GM23338 (cell line): ENCODE results near the gene PBX3. TPM values are rescaled to one million over a fixed set of nuclear protein-coding genes. Genes with fewer than 3 reads are reported as not detected.
A peak's percentile ranks its signal among the peaks of the same experiment; 100 is the strongest.

Experiments
- ATAC-seq: fragments of 200-7000 bp; cut with Tn5 transposase; 3 replicates; pipeline ENCODE4 v1.9.1; 2020
- DNase-seq: peaks from one replicate; pipeline ENCODE4 v3.0.0-alpha.2; 2015; ENCODE audit warnings: low spot score
- H2AFZ ChIP-seq: fragments of 200-600 bp; sonication (generic); 2 replicates; pipeline ENCODE4 v1.8.0; 2016; ENCODE audit warnings: antibody characterized with exemption, mild to moderate bottlenecking, moderate library complexity
- H3F3A ChIP-seq: fragments of 200-600 bp; sonication (generic); replicated peaks from 2 replicates; pipeline ENCODE4 v1.8.0; 2017; ENCODE audit warnings: antibody characterized with exemption, mixed run types, low read depth
- H3K27ac ChIP-seq: fragments of 200-600 bp; sonication (generic); 2 replicates; pipeline ENCODE4 v1.6.1; 2016; ENCODE audit warnings: low read depth
- H3K27me3 ChIP-seq: fragments of 200-600 bp; sonication (generic); 2 replicates; pipeline ENCODE4 v1.8.0; 2016; ENCODE audit warnings: mild to moderate bottlenecking, mixed run types, moderate library complexity; ENCODE audit not compliant: insufficient read depth
- H3K36me3 ChIP-seq: fragments of 200-600 bp; sonication (generic); 2 replicates; pipeline ENCODE4 v1.8.0; 2016; ENCODE audit warnings: mild to moderate bottlenecking; ENCODE audit not compliant: insufficient read depth
- H3K4me1 ChIP-seq: fragments of 200-600 bp; sonication (generic); 2 replicates; pipeline ENCODE4 v1.8.0; 2016; ENCODE audit warnings: mild to moderate bottlenecking, moderate library complexity; ENCODE audit not compliant: insufficient read depth
- H3K4me2 ChIP-seq: fragments of 200-600 bp; sonication (generic); 2 replicates; pipeline ENCODE4 v1.7.1; 2017; ENCODE audit warnings: mixed run types
- H3K4me3 ChIP-seq: fragments of 200-600 bp; sonication (generic); 2 replicates; pipeline ENCODE4 v1.6.1; 2016; ENCODE audit warnings: mixed run types
- H3K79me2 ChIP-seq: fragments of 200-600 bp; sonication (generic); replicated peaks from 2 replicates; pipeline ENCODE4 v1.8.0; 2017; ENCODE audit warnings: mild to moderate bottlenecking; ENCODE audit not compliant: insufficient read depth
- H3K9me2 ChIP-seq: fragments of 200-600 bp; sonication (generic); 2 replicates; pipeline ENCODE4 v1.8.0; 2017; ENCODE audit not compliant: insufficient read depth
- H4K20me1 ChIP-seq: fragments of 200-600 bp; sonication (generic); replicated peaks from 2 replicates; pipeline ENCODE4 v1.8.0; 2017; ENCODE audit warnings: mild to moderate bottlenecking; ENCODE audit not compliant: insufficient read depth
- H3K27ac Mint-ChIP-seq: 2 replicates; pipeline ENCODE4 v1.8.0; 2020; ENCODE audit warnings: inconsistent platforms, mild to moderate bottlenecking, moderate library complexity, mixed read lengths
- H3K27me3 Mint-ChIP-seq: 3 replicates; pipeline ENCODE4 v1.8.0; 2022; ENCODE audit warnings: low read depth, mild to moderate bottlenecking, moderate library complexity, mixed read lengths, inconsistent platforms; ENCODE audit not compliant: insufficient read depth, poor library complexity
- H3K36me3 Mint-ChIP-seq: 3 replicates; pipeline ENCODE4 v1.8.0; 2021; ENCODE audit warnings: low read depth, mild to moderate bottlenecking, inconsistent platforms, moderate library complexity, mixed read lengths
- H3K4me1 Mint-ChIP-seq: 3 replicates; pipeline ENCODE4 v1.8.0; 2020; ENCODE audit warnings: mild to moderate bottlenecking, inconsistent platforms, mixed read lengths
- H3K4me3 Mint-ChIP-seq: 3 replicates; pipeline ENCODE4 v1.8.0; 2021; ENCODE audit warnings: moderate library complexity, mild to moderate bottlenecking, inconsistent platforms, mixed read lengths
- H3K9me3 Mint-ChIP-seq: 3 replicates; pipeline ENCODE4 v1.8.0; 2020; ENCODE audit warnings: moderate library complexity, mild to moderate bottlenecking, inconsistent platforms, mixed read lengths
- CREB1 ChIP-seq: fragments of 250-450 bp; sonication (Bioruptor Pico); IDR thresholded peaks from 2 replicates; pipeline ENCODE4 v1.5.0; 2020; ENCODE audit warnings: low read depth, mild to moderate bottlenecking, moderate library complexity
- EZH2 ChIP-seq: fragments of 200-600 bp; sonication (generic); IDR thresholded peaks from one replicate; pipeline ENCODE4 v1.8.0; 2017; ENCODE audit warnings: antibody characterized with exemption, mild to moderate bottlenecking, low read depth; ENCODE audit not compliant: unreplicated experiment
- EZH2phosphoT487 ChIP-seq: fragments of 200-600 bp; sonication (generic); IDR thresholded peaks from one replicate; pipeline ENCODE4 v1.8.1; 2018; ENCODE audit warnings: antibody characterized with exemption; ENCODE audit not compliant: unreplicated experiment
- JUNB ChIP-seq: IDR thresholded peaks from one replicate; pipeline ENCODE4 v1.6.1; 2016; ENCODE audit warnings: antibody characterized with exemption; ENCODE audit not compliant: unreplicated experiment
- NANOG ChIP-seq: IDR thresholded peaks from 2 replicates; pipeline ENCODE4 v1.6.1; 2016; ENCODE audit warnings: antibody characterized with exemption, borderline replicate concordance
- POLR2AphosphoS5 ChIP-seq: IDR thresholded peaks from 2 replicates; pipeline ENCODE4 v1.6.1; 2016; ENCODE audit warnings: antibody characterized with exemption, low read depth
- ZNF114 ChIP-seq: fragments of 250-450 bp; sonication (Bioruptor Pico); IDR thresholded peaks from 2 replicates; pipeline ENCODE4 v1.5.0; 2020; ENCODE audit warnings: mild to moderate bottlenecking, moderate library complexity
- polyA plus RNA-seq: library from polyadenylated mRNA; unstranded; fragments of >200 nt; fragmentation: Nextera tagmentation; extraction: Ambion mirVana; gene quantifications from 2 replicates; pipeline ENCODE4 v1.2.1, GENCODE V29; 2016
- total RNA-seq: library from RNA; depleted of rRNA; stranded (reverse); fragments of >200 nt; shearing (Covaris generic); gene quantifications from 2 replicates; pipeline ENCODE4 v1.2.3, GENCODE V29; 2014
- TF ChIP-seq, protein P1 (sequence below), 2 experiments: fragments of 200-600 bp in 1 of 2; sonication (generic) in 1 of 2; conservative IDR thresholded peaks; 2 replicates each; pipeline versions ENCODE4 v1.5.1 to v1.6.1; 2016 to 2017; ENCODE audit warnings: antibody characterized with exemption in 2 of 2, low read depth in 2 of 2, mild to moderate bottlenecking in 2 of 2, moderate library complexity in 1 of 2
- TF ChIP-seq, protein P2 (sequence below): IDR thresholded peaks from one replicate; pipeline ENCODE4 v1.6.1; 2018; ENCODE audit warnings: antibody characterized with exemption; ENCODE audit not compliant: unreplicated experiment

Gene PBX3
- total and polyA plus RNA-seq, 2 experiments from 2014 or later, result 28.9 to 50.5 TPM

DNA sequence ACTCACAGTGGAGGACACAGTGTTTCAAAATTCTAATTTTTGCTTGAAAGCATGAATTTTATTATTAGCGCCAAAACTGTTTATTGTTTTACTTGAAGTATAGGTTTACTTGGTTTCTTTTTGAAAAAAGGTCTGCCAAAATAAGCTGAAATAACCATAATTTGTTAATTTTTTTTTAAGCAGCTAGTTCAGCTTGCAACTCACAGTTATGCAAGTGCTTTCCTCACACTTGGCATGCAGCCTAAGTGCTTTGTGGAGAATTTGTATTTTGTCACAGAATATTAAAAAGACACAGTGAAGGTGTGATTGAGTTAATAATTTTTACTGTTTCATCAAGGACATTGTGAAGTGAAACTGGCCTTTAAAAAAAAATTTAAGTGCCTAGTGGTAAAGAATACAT, 21.6 kb downstream of the PBX3 start (continued):
- TF ChIP-seq, protein P1, sequence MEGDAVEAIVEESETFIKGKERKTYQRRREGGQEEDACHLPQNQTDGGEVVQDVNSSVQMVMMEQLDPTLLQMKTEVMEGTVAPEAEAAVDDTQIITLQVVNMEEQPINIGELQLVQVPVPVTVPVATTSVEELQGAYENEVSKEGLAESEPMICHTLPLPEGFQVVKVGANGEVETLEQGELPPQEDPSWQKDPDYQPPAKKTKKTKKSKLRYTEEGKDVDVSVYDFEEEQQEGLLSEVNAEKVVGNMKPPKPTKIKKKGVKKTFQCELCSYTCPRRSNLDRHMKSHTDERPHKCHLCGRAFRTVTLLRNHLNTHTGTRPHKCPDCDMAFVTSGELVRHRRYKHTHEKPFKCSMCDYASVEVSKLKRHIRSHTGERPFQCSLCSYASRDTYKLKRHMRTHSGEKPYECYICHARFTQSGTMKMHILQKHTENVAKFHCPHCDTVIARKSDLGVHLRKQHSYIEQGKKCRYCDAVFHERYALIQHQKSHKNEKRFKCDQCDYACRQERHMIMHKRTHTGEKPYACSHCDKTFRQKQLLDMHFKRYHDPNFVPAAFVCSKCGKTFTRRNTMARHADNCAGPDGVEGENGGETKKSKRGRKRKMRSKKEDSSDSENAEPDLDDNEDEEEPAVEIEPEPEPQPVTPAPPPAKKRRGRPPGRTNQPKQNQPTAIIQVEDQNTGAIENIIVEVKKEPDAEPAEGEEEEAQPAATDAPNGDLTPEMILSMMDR (conservative IDR thresholded peaks at IDR 0.05; ENCODE audit: low read depth in 2 of 2), result no peak
- no peak for TF ChIP-seq NANOG
- no peak for TF ChIP-seq POLR2AphosphoS5

DNA sequence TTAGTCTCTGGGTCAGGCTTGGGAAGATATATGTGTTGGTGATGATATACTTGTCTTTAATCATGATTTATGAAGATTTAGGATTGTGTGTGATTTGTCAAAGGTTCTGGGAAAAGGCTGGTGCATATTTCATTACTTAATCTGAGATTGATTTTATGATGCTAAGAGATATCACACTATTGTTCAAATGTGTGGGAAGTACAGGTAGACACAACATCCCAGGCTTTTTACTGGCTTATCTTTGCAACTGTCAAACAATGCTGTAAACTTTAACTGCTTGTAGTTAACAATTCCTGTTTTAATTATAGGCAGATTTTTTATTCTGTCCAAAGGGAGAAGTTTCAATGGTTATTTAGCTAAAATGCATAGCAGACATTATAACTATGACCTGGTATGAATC, 23.9 kb downstream of the PBX3 start:
- Mint-ChIP-seq H3K27ac (peak overlapping the region; percentile 56), H3K27me3 (peaks cover 3% of the 10 kb centered on the region), H3K4me3 (no peak overlapping the region), H3K9me3 (no peaks in the 10 kb centered on the region; the same call in 2 of the 3 replicates), H3K36me3 (no peaks in the 10 kb centered on the region), H3K4me1 (peaks cover 43% of the 10 kb centered on the region)
- Histone ChIP-seq H3K9me2 (no peaks in the 10 kb centered on the region), H3K4me1 (peaks cover 30% of the 10 kb centered on the region), H3K79me2 (peaks cover 98% of the 10 kb centered on the region), H3K27me3 (no peaks in the 10 kb centered on the region), H3K27ac (no peak overlapping the region), H3K4me2 (no peak overlapping the region), H4K20me1 (no peaks in the 10 kb centered on the region), H3F3A (no peaks in the 10 kb centered on the region), H3K4me3 (no peak overlapping the region), H2AFZ (no peak overlapping the region), H3K36me3 (no peaks in the 10 kb centered on the region)
- no peak for DNase-seq
- ATAC-seq, result no peak
- TF ChIP-seq POLR2AphosphoS5 (no peak), JUNB (no peak), NANOG (no peak), EZH2phosphoT487 (no peak), CREB1 (CRISPR knock-in tag) (no peak), EZH2 (no peak)
- TF ChIP-seq, protein P2, sequence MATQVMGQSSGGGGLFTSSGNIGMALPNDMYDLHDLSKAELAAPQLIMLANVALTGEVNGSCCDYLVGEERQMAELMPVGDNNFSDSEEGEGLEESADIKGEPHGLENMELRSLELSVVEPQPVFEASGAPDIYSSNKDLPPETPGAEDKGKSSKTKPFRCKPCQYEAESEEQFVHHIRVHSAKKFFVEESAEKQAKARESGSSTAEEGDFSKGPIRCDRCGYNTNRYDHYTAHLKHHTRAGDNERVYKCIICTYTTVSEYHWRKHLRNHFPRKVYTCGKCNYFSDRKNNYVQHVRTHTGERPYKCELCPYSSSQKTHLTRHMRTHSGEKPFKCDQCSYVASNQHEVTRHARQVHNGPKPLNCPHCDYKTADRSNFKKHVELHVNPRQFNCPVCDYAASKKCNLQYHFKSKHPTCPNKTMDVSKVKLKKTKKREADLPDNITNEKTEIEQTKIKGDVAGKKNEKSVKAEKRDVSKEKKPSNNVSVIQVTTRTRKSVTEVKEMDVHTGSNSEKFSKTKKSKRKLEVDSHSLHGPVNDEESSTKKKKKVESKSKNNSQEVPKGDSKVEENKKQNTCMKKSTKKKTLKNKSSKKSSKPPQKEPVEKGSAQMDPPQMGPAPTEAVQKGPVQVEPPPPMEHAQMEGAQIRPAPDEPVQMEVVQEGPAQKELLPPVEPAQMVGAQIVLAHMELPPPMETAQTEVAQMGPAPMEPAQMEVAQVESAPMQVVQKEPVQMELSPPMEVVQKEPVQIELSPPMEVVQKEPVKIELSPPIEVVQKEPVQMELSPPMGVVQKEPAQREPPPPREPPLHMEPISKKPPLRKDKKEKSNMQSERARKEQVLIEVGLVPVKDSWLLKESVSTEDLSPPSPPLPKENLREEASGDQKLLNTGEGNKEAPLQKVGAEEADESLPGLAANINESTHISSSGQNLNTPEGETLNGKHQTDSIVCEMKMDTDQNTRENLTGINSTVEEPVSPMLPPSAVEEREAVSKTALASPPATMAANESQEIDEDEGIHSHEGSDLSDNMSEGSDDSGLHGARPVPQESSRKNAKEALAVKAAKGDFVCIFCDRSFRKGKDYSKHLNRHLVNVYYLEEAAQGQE, result no peak

DNA sequence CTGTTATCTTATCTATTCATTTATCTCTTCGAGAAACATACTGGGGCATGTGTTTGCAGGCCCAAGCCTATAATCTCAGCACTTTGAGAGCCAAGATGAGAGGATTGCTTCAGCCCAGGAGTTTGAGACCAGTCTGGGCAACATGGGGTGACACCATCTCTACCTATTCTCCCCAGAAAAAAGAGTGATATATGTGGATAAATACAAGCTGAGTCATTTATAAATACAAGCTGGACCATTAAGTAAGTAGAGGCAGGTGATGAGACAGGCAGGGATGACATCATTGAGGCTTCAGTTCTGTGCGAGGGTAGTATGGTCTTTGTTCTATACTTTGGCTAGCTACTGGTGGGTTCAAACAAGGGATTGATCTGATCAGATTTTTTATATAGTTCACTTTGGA, 25.6 kb downstream of the PBX3 start:
- Histone ChIP-seq H3K79me2 (peaks cover 98% of the 10 kb centered on the region), H3K9me2 (no peaks in the 10 kb centered on the region), H3K27ac (no peak overlapping the region), H2AFZ (no peak overlapping the region), H3K4me3 (no peak overlapping the region), H3K36me3 (no peaks in the 10 kb centered on the region), H3F3A (no peaks in the 10 kb centered on the region), H3K4me1 (peaks cover 35% of the 10 kb centered on the region), H3K27me3 (no peaks in the 10 kb centered on the region), H4K20me1 (peaks cover 6% of the 10 kb centered on the region; the same call in 1 of the 2 replicates), H3K4me2 (no peak overlapping the region)
- Mint-ChIP-seq H3K27ac (0 out of 2 replicates have a peak overlapping the region, but pooled peaks have one; percentile 26), H3K4me1 (peaks cover 37% of the 10 kb centered on the region), H3K36me3 (0 out of 3 replicates have a peak, but pooled peaks cover 2% of the 10 kb centered on the region), H3K4me3 (no peak overlapping the region), H3K27me3 (peaks cover 3% of the 10 kb centered on the region), H3K9me3 (no peaks in the 10 kb centered on the region; the same call in 2 of the 3 replicates)
- no peak for ATAC-seq
- no peak for DNase-seq
- TF ChIP-seq, protein P1 (conservative IDR thresholded peaks at IDR 0.05; ENCODE audit: low read depth in 2 of 2), result no peak
- no peak for TF ChIP-seq ZNF114 (CRISPR knock-in tag)
- TF ChIP-seq, protein P2, result no peak
